Measurements from ENCODE around the gene PLIN3. TPM values are rescaled to one million over a fixed set of nuclear protein-coding genes. Genes with fewer than 3 reads are reported as not detected.

PLIN3 gene
- total RNA-seq, 2 donors from 2014 or later: 41.7 to 51.6 TPM

DNA sequence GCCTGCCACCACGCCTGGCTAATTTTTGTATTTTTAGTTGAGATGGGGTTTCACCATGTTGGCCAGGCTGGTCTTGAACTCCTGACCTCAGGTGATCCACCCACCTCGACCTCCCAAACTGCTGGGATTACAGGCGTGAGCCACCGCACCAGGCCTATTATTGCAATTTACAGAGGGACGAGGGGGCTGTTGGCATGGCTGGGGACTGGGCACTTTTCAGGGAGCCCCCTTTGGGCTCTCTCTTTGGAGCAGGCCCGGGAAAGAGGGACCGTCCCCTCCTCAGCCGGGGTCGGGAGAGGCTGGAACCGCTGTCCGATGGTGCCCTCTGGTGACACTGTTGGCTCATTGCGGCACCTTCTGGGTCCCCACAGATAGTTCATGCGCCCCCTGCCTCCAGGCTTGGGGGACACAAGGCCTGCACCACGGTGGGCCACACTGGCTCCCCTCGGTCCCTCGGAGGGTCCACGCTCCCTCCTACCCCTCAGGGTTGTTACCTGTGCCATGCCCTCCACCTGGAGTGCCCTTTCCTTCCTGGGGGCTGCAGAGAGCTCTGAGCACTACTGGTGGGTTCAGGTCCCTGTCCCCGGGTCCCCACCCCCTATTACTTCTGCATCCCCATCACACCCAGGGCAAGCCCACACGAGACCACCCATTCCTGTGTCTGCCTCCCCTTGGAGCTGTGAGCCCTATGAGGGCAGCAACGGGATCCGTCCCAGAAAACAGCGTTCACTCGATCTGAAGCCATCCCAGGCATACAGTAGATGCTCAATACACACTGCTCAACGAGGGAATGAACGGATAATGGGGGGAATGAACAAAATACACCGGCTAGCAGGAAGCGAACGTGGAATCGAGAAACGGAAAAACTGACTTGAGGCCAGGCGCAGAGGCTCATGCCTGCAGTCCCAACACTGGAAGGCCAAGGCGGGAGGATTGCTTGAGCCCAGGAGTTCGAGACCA, 63.5 kb downstream of the PLIN3 start:
- H3K27me3 ChIP-seq (replicated peaks; ENCODE audit: insufficient read depth): no peaks in the 10 kb centered on the region
- no peaks in the 10 kb centered on the region for H3K36me3 ChIP-seq
- no peak overlapping the region for H3K4me3 ChIP-seq
- DNase-seq (ENCODE audit: low spot score) (no peak), ATAC-seq (ENCODE audit: insufficient number of reproducible peaks, low FRiP score, low read depth) (no peak)
- TF ChIP-seq, protein P1, sequence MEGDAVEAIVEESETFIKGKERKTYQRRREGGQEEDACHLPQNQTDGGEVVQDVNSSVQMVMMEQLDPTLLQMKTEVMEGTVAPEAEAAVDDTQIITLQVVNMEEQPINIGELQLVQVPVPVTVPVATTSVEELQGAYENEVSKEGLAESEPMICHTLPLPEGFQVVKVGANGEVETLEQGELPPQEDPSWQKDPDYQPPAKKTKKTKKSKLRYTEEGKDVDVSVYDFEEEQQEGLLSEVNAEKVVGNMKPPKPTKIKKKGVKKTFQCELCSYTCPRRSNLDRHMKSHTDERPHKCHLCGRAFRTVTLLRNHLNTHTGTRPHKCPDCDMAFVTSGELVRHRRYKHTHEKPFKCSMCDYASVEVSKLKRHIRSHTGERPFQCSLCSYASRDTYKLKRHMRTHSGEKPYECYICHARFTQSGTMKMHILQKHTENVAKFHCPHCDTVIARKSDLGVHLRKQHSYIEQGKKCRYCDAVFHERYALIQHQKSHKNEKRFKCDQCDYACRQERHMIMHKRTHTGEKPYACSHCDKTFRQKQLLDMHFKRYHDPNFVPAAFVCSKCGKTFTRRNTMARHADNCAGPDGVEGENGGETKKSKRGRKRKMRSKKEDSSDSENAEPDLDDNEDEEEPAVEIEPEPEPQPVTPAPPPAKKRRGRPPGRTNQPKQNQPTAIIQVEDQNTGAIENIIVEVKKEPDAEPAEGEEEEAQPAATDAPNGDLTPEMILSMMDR (IDR thresholded peaks at IDR 0.05): peak; percentile 54
- H3K9me3 ChIP-seq: no peaks in the 10 kb centered on the region
- peaks cover under 1 to 3% of the 10 kb centered on the region in 2 donors for H3K4me1 ChIP-seq (ENCODE audit: control insufficient read depth in 1 of 2, low read depth in 2 of 2)
- H3K27ac ChIP-seq: no peak overlapping the region

DNA sequence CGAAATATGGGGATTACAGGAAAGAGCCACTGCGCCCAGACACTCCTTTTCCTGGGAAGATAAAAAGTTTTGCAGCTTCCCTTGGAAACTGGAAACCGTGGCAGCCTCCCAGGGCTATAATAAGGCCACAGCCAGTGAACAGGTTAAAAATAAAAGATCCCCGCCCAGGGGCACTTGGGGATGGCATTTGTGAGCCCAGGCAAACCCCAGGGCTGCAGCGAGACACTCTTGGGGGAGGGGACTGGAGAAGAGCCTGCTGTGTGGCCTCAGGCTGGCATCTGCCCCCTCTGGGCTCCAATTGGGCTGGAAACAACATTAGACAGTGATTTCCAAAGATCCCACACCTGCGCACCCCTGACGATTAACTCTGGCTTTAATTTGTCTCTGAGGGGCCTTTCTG, 64.8 kb downstream of the PLIN3 start:
- H3K9me3 ChIP-seq: no peaks in the 10 kb centered on the region
- TF ChIP-seq, protein P1 (IDR thresholded peaks at IDR 0.05): no peak
- H3K36me3 ChIP-seq: no peaks in the 10 kb centered on the region
- H3K4me1 ChIP-seq (ENCODE audit: control insufficient read depth in 1 of 2, low read depth in 2 of 2): no peaks in the 10 kb centered on the region
- H3K4me3 ChIP-seq: no peak overlapping the region
- DNase-seq (ENCODE audit: low spot score) (no peak), ATAC-seq (ENCODE audit: insufficient number of reproducible peaks, low FRiP score, low read depth) (no peak)
- no peaks in the 10 kb centered on the region for H3K27me3 ChIP-seq (replicated peaks; ENCODE audit: insufficient read depth)
- H3K27ac ChIP-seq: no peak overlapping the region

DNA sequence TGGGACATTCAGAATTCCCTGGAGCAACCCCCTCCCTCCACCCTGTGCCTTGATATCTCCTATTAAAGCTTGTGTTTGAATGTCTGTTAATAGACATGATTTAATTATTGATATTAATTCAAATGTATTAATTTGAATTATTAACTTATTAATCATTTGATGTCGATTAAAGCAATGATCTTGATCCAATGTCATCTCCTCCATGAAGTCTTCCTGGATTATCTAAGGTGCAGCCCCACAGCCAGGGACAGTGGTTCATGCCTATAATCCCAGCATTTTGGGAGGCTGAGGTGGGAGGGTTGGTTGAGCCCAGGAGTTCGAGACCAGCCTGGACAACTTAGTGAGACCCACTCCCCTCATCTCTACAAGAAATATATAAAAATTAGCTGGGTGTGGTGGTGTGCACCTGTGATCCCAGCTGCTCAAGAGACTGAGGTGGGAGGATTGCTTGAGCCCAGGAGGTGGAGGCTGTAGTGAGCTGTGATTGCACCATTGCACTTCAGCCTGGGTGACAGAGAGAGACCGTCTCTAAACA, 66.3 kb downstream of the PLIN3 start:
- no peak for ATAC-seq (ENCODE audit: insufficient number of reproducible peaks, low FRiP score, low read depth)
- H3K4me1 ChIP-seq (ENCODE audit: control insufficient read depth in 1 of 2, low read depth in 2 of 2): no peaks in the 10 kb centered on the region
- no peak overlapping the region for H3K4me3 ChIP-seq
- H3K9me3 ChIP-seq: no peaks in the 10 kb centered on the region
- no peaks in the 10 kb centered on the region for H3K36me3 ChIP-seq
- no peak for DNase-seq (ENCODE audit: low spot score)
- H3K27me3 ChIP-seq (replicated peaks; ENCODE audit: insufficient read depth): no peaks in the 10 kb centered on the region
- TF ChIP-seq, protein P1 (IDR thresholded peaks at IDR 0.05): no peak
- H3K27ac ChIP-seq: no peak overlapping the region

DNA sequence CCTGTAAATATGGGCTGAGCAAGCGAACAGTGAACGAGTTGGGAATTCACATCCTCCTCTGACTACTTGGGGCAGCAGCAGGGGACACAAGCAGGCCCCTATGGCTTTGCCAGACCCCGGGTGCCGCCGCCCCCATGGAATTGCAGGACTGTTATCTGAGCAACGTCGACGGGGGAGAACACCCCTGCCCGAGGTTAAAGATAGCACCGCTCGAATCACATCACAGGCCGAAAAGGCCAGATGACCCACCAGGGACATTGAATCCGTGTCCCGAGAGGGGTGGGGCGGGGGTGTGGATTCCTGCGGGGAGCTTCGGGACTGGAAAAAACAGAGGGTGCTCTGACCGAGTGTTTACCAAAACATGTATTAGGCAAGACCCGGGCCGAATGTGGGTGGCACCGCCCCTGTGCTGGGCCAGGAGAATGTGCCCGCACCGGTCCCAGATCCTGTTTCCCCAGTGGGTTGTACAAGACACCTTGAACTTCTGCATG, 66.8 kb downstream of the PLIN3 start:
- no peaks in the 10 kb centered on the region for H3K9me3 ChIP-seq
- DNase-seq (ENCODE audit: low spot score): no peak
- no peaks in the 10 kb centered on the region for H3K36me3 ChIP-seq
- no peaks in the 10 kb centered on the region for H3K27me3 ChIP-seq (replicated peaks; ENCODE audit: insufficient read depth)
- H3K4me1 ChIP-seq (ENCODE audit: control insufficient read depth in 1 of 2, low read depth in 2 of 2): peaks cover 0 to 4% of the 10 kb centered on the region in 2 donors
- no peak overlapping the region for H3K27ac ChIP-seq
- H3K4me3 ChIP-seq: no peak overlapping the region
- TF ChIP-seq, protein P1 (IDR thresholded peaks at IDR 0.05): no peak
- ATAC-seq (ENCODE audit: insufficient number of reproducible peaks, low FRiP score, low read depth): no peak

DNA sequence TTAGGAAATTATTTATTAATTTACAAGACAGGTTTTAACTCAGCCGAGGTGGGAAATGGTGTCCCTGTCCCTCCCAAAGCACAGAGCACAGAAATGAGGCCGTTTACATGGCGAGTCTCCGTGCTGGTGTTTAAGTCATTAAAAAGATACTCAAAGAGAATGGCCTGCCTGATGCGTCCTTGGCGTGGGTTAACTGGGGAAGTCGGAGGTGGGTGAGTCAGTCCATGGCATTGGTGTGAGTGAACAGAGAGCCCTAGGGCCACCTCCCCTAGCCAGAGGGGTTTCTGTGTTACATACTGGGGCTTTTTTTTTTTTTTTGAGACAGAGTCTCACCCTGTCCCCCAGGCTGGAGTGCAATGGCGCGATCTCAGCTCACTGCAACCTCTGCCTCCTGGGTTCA, 72.1 kb downstream of the PLIN3 start:
- DNase-seq (ENCODE audit: low spot score) (no peak), ATAC-seq (ENCODE audit: insufficient number of reproducible peaks, low FRiP score, low read depth) (no peak)
- Histone ChIP-seq H3K4me3 (no peak overlapping the region), H3K27me3 (replicated peaks; ENCODE audit: insufficient read depth) (no peaks in the 10 kb centered on the region), H3K36me3 (peaks cover 20% of the 10 kb centered on the region), H3K4me1 (ENCODE audit: control insufficient read depth in 1 of 2, low read depth in 2 of 2) (peaks cover 18 to 39% of the 10 kb centered on the region in 2 donors), H3K9me3 (no peaks in the 10 kb centered on the region), H3K27ac (no peak overlapping the region)
- TF ChIP-seq, protein P1 (IDR thresholded peaks at IDR 0.05): no peak
